ENCODE results near the gene VWCE.
A peak's percentile ranks its signal among the peaks of the same experiment; 100 is the strongest.

The VWCE gene

GRCh38 chr11:61277186-61278000 lies 17.7 kb downstream of the VWCE start:
- DNase-seq (ENCODE audit: insufficient read length) (no peak), FAIRE-seq (no peak)
- TF ChIP-seq POLR2A (IDR thresholded peaks at IDR 0.05; ENCODE audit: low read depth, low read length) (no peak), TAF1 (IDR thresholded peaks at IDR 0.05; ENCODE audit: borderline replicate concordance, low read depth, low read length) (no peak), POLR2AphosphoS5 (IDR thresholded peaks at IDR 0.05; ENCODE audit: low read depth, low read length) (no peak)

- FAIRE-seq, result no peak
These were observed 19.9 kb downstream of the VWCE start for GRCh38 chr11:61275191-61275590.

GRCh38 chr11:61274084-61274483 lies 21.0 kb downstream of the VWCE start:
- DNase-seq (ENCODE audit: insufficient read length) (no peak), FAIRE-seq (no peak)
- TF ChIP-seq POLR2AphosphoS5 (IDR thresholded peaks at IDR 0.05; ENCODE audit: low read depth, low read length) (no peak), TAF1 (IDR thresholded peaks at IDR 0.05; ENCODE audit: borderline replicate concordance, low read depth, low read length) (no peak), POLR2A (IDR thresholded peaks at IDR 0.05; ENCODE audit: low read depth, low read length) (no peak)

More at GRCh38 chr11:61275191-61275590, 19.9 kb downstream of the VWCE start:
- DNase-seq (ENCODE audit: insufficient read length), result no peak
- TF ChIP-seq POLR2A (IDR thresholded peaks at IDR 0.05; ENCODE audit: low read depth, low read length), result no peak
- TF ChIP-seq POLR2AphosphoS5 (IDR thresholded peaks at IDR 0.05; ENCODE audit: low read depth, low read length), result no peak
- no peak for TF ChIP-seq TAF1 (IDR thresholded peaks at IDR 0.05; ENCODE audit: borderline replicate concordance, low read depth, low read length)

- DNase-seq (ENCODE audit: insufficient read length) (no peak), FAIRE-seq (no peak)
- TF ChIP-seq POLR2AphosphoS5 (IDR thresholded peaks at IDR 0.05; ENCODE audit: low read depth, low read length), result no peak
- TF ChIP-seq TAF1 (IDR thresholded peaks at IDR 0.05; ENCODE audit: borderline replicate concordance, low read depth, low read length), result no peak
- no peak for TF ChIP-seq POLR2A (IDR thresholded peaks at IDR 0.05; ENCODE audit: low read depth, low read length)
These were observed 21.7 kb downstream of the VWCE start for GRCh38 chr11:61273178-61274078.

- DNase-seq (ENCODE audit: insufficient read length) (no peak), FAIRE-seq (peak; percentile 57)
- TF ChIP-seq POLR2A (IDR thresholded peaks at IDR 0.05; ENCODE audit: low read depth, low read length) (no peak), POLR2AphosphoS5 (IDR thresholded peaks at IDR 0.05; ENCODE audit: low read depth, low read length) (no peak), TAF1 (IDR thresholded peaks at IDR 0.05; ENCODE audit: borderline replicate concordance, low read depth, low read length) (no peak)
These were observed 22.4 kb downstream of the VWCE start for GRCh38 chr11:61272731-61273130.

GRCh38 chr11:61270354-61271076 lies 24.6 kb downstream of the VWCE start:
- FAIRE-seq, result no peak
- no peak for TF ChIP-seq TAF1 (IDR thresholded peaks at IDR 0.05; ENCODE audit: borderline replicate concordance, low read depth, low read length)
- no peak for TF ChIP-seq POLR2A (IDR thresholded peaks at IDR 0.05; ENCODE audit: low read depth, low read length)
- TF ChIP-seq POLR2AphosphoS5 (IDR thresholded peaks at IDR 0.05; ENCODE audit: low read depth, low read length), result no peak
- no peak for DNase-seq (ENCODE audit: insufficient read length)

- FAIRE-seq, result no peak
- no peak for TF ChIP-seq POLR2A (IDR thresholded peaks at IDR 0.05; ENCODE audit: low read depth, low read length)
- TF ChIP-seq TAF1 (IDR thresholded peaks at IDR 0.05; ENCODE audit: borderline replicate concordance, low read depth, low read length), result no peak
- TF ChIP-seq POLR2AphosphoS5 (IDR thresholded peaks at IDR 0.05; ENCODE audit: low read depth, low read length), result no peak
- DNase-seq (ENCODE audit: insufficient read length), result no peak
These were observed 26.4 kb downstream of the VWCE start for GRCh38 chr11:61268588-61269250.

- no peak for FAIRE-seq
- no peak for DNase-seq (ENCODE audit: insufficient read length)
- no peak for TF ChIP-seq POLR2AphosphoS5 (IDR thresholded peaks at IDR 0.05; ENCODE audit: low read depth, low read length)
- no peak for TF ChIP-seq TAF1 (IDR thresholded peaks at IDR 0.05; ENCODE audit: borderline replicate concordance, low read depth, low read length)
- no peak for TF ChIP-seq POLR2A (IDR thresholded peaks at IDR 0.05; ENCODE audit: low read depth, low read length)
These were observed 27.7 kb downstream of the VWCE start for GRCh38 chr11:61267437-61267841.

GRCh38 chr11:61266602-61267001 lies 28.5 kb downstream of the VWCE start:
- TF ChIP-seq POLR2AphosphoS5 (IDR thresholded peaks at IDR 0.05; ENCODE audit: low read depth, low read length) (no peak), TAF1 (IDR thresholded peaks at IDR 0.05; ENCODE audit: borderline replicate concordance, low read depth, low read length) (no peak), POLR2A (IDR thresholded peaks at IDR 0.05; ENCODE audit: low read depth, low read length) (no peak)
- DNase-seq (ENCODE audit: insufficient read length) (no peak), FAIRE-seq (no peak)

GRCh38 chr11:61265357-61265756 lies 29.8 kb downstream of the VWCE start:
- TF ChIP-seq POLR2AphosphoS5 (IDR thresholded peaks at IDR 0.05; ENCODE audit: low read depth, low read length), result no peak
- no peak for TF ChIP-seq TAF1 (IDR thresholded peaks at IDR 0.05; ENCODE audit: borderline replicate concordance, low read depth, low read length)
- TF ChIP-seq POLR2A (IDR thresholded peaks at IDR 0.05; ENCODE audit: low read depth, low read length), result no peak
- no peak for DNase-seq (ENCODE audit: insufficient read length)
- no peak for FAIRE-seq
